Sigmoid colon (tissue), 4 donors: ENCODE data around the gene GZF1.

ENCODE experiments used
- CTCF ChIP-seq, 4 experiments: fragments of 450-650 bp in 3 of 4; fragments of 200-600 bp in 1 of 4; IDR thresholded peaks; one replicate each; pipeline ENCODE4 v1.5.1; 2016 to 2019; ENCODE audit warnings: antibody characterized with exemption in 4 of 4, mild to moderate bottlenecking in 3 of 4, moderate library complexity in 2 of 4
- EP300 ChIP-seq, 4 donors: sonication (generic); formaldehyde crosslinking; IDR thresholded peaks; one replicate each; pipeline ENCODE4 v1.6.1; 2017; ENCODE audit warnings: antibody characterized with exemption in 4 of 4
- POLR2A ChIP-seq, 2 donors: fragments of 450-650 bp; IDR thresholded peaks; one replicate each; pipeline ENCODE4 v1.6.1; 2016; ENCODE audit warnings: antibody characterized with exemption in 2 of 2, mild to moderate bottlenecking in 2 of 2, moderate library complexity in 2 of 2
- POLR2AphosphoS5 ChIP-seq, 4 donors: sonication (generic); formaldehyde crosslinking; IDR thresholded peaks; one replicate each; pipeline ENCODE4 v1.6.1; 2017; ENCODE audit warnings: antibody characterized with exemption in 4 of 4

GRCh38 chr20:23403751-23404150, 41.8 kb downstream of the GZF1 start:
- TF ChIP-seq POLR2AphosphoS5 (IDR thresholded peaks at IDR 0.05) (no peak), POLR2A (IDR thresholded peaks at IDR 0.05) (no peak), CTCF (IDR thresholded peaks at IDR 0.05) (no peak), EP300 (IDR thresholded peaks at IDR 0.05) (no peak)
